D341Med (cell line): Measurements from ENCODE around the gene NCOR1.
A peak's percentile ranks its signal among the peaks of the same experiment; 100 is the strongest.

Source experiments
- DNase-seq: peaks from one replicate; pipeline ENCODE4 v3.0.0; 2012; ENCODE audit warnings: low spot score

Gene NCOR1

DNA sequence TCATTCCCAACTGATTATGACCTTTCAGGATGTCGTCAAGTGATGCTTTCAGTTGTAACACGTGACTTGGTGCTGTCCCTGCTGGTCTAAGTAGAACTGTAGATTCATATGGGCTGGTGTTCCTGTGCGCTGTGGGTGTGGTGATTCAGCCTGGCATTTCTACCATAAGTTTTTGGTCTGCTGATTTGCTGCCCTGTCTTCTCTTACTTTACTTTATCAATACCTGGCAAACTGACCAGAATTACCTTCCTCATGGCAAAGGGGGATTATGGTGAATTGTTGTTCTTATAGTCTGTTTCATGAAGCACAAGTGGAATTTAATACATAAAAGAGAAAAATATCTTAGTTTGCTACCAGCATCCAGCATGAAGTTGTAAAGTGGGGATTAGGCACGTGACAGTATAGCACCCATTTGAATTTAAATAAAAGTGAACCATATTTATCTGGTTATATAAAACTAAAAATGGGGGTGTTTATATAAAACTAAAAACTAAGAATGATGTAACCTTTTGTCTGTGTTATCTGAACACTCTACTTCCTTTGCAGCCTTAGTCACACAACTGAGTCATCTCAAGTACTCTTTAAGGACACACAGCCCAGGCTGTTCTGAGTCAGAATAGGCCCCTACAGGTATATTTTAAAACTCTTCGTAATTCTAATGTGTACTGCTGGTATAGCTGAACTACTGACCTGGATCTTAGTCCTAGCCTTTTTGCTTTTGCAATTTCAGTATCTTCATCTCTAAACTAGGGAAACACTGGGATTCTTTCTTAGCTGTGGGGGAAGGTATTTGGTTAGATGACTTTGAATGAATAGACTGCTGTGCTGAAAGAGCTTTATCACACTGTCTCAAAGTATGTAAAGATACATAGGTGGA lies 187.4 kb downstream of the NCOR1 start:
- no peak for DNase-seq

DNA sequence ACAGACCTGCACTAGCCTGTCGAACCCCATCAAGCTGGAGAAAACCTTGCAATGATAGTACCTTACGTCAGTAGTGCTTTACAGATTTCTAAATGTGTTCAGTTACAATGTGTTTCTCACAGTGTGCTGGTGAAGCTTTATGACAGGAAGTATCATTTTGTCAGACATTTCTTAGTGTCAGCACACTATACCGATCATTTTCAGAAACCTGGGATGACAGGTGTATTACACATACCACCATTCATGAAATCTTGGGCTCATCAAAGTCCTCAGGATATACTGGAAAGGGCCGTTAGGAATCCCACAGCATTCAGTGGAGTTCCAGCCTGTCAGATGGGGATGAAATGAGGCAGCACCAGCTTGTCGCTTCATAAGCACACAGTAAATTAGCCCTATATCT lies 188.4 kb downstream of the NCOR1 start:
- DNase-seq = no peak

DNA sequence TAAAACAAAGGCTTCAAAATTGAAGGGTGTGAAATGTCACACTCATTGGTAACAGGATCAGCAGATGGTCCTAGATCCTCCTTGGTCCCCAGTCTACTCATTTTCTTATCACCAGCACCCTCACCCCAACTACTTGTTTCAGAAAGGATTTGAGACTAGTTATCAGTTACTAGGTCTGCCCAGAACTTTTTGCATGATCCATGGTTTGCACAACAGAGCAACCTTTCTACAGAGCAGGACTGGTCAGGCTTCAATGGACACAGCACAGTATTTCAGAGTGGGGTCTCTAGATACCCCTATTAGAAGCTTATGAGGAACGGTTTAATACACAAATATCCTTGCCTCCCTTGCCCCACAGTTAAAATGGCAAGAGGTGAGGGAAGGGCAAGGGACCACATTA lies 190.1 kb downstream of the NCOR1 start:
- DNase-seq = no peak

DNA sequence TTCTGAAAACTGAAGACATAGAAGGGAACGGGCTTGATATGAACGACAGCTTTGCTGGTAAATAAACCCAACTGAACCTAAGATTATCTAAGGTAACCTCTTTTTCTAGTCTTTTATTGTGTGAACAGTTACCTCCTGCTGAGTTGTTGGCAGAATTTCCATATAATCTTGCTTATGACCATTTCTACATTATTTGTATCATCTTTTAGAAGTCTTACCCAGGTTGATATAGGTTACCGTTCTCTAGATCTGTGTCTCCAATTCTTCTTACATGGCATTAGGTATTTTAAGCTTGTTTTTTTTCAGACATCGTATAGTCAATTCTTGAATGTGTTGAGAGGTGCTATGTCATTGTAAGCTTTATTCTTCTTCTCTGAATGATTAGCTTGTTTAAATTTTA lies 191.5 kb downstream of the NCOR1 start:
- DNase-seq = no peak

DNA sequence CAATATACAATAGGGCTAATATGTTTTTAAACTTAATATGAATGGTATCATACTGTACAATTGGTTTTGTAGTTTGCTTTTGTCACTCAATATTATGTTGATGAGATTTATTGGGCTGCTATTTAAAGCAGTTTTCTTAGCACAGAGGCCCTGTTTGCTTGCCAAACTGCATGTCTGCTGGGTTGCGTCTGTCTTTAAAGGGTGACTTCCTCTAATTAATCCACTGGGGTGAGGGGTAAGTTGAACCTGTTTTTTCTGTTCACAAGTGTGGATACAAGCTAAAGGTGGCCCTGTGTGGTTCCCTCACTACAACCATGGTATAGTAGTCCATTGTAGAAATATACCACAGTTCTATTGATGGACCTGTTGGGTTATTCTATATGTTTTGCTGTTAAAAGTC lies 196.0 kb downstream of the NCOR1 start:
- no peak for DNase-seq

DNA sequence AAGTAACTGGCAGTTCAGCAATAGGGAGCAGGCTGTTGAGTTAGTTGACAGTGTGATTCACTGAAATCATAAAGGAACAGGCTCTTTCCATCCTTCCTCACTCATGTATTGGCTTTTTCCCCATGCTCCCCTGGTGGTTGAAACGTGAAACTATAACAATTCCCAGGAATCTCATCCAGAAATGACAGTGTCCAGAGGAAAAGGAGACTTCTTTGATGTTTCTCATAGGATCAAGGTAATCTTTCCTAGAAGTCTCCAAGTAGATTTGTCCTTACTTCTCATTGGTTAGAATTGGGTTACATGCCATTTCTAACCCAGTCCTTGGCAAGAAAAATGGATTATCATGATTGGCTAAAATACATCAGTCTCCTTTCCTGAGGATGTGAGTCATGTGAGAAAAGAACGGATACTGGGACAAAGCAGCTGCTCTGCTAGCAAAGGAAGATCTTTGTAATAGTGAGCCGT lies 201.4 kb downstream of the NCOR1 start:
- DNase-seq = no peak

DNA sequence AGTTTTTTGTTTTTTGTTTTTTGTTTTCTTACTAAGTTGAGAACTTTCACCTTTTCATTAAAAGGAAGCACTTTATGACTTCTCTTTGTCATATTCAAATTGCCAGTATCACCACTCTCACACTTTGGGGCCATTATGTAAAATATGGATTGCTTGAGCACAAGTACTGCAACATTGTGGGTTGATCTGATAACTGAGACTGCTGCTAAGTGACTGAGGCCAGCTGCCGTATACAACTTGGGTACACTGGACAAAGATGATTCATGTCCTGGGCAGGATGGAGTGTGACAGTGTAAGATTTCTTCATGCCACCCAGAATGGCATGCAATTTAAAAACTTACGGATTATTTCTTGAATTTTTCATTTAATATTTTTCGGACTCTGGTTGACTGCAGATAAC lies 207.9 kb downstream of the NCOR1 start:
- no peak for DNase-seq

DNA sequence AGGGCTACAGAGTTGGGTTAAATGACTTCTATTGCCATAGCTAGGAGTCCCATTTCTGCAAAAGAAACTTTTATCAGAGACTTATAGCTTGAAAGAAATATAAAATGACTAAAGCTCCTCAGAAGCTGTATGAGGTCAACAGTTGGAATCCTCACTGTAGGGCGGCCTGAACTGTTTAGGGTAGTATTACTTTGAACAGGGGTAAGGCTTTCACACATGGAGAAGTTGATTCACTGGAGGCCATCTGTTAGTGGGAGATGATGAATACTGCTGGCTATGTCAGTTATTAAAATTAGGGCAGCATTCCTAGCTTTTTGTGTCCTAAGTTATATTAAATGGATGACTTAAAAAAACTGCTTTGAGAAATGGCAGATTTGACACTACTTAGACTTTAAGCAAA lies 209.7 kb downstream of the NCOR1 start:
- no peak for DNase-seq

DNA sequence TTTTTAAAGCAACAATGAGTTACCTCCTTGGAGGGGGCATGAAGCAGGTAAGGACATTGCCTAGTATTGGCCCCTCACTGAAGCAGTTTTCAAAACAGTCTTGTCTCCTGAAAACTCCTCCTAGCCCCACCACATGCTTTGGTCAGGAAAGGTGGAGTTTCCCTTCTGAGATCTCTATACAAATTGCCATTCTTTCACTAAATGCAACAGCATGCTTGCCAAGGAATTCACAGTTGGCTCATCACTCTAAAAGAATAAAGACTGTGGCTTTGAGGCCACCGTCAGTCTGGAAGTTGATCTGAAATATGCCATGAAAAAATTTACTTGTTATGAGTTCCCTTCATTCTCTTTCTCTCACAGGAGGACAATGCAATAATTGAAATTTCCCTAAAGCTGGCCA lies 211.5 kb downstream of the NCOR1 start:
- no peak for DNase-seq

DNA sequence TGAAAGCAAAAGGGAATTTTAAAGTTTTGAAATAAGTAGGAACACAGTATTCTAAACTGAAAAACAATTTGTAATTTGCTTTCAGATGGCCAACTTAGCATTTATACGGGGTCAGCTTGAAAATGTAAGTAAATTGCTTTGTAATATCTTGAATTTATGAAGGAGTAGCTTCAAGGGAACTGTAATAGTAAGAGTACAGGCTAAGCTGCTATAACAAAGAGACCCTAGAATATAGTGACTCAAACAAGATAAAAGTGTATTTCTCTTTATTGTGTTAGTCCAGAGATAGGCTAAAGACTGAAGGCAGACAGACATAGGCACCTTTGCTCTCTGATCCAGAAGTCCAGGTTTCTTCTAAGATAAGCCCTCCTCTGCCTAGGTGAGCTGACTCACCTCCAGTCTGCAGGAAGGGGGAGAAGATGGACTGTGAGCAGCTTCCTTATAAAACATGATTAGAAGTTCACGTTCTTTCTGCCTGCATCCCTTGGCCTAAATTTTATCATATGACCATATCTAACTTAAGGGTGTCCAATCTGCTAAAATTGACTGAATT lies 212.6 kb downstream of the NCOR1 start:
- DNase-seq = no peak

DNA sequence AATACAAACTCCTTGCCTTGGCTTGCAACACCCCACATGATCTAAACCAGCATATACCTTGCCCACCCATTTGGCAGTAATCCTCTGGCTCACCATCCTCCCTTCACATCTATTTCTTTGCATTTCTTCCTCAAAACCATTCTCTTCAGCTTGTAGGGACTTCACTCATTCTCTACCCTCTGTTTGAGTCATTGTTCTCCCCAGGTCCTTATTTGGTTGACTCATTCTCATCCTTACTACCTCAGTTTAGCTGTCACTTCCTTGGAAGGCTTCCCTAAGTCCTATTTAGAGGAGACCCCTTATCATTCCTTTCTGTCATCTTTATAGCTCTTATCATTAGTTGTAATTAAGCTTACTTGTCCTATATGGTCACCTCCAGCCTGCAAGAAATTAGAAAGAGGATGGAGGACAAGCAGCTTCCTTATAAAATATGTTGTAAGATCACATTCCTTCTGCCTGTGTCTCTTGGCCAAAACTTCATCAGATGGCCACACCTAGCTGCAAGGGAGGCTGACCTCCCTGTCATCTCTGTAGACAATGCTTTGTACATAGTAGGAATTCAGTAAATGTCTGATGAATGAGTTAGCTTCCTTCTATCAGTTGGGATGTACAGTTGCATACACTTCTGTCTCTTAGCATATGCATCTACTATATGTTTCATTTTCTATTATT lies 214.0 kb downstream of the NCOR1 start:
- no peak for DNase-seq

DNA sequence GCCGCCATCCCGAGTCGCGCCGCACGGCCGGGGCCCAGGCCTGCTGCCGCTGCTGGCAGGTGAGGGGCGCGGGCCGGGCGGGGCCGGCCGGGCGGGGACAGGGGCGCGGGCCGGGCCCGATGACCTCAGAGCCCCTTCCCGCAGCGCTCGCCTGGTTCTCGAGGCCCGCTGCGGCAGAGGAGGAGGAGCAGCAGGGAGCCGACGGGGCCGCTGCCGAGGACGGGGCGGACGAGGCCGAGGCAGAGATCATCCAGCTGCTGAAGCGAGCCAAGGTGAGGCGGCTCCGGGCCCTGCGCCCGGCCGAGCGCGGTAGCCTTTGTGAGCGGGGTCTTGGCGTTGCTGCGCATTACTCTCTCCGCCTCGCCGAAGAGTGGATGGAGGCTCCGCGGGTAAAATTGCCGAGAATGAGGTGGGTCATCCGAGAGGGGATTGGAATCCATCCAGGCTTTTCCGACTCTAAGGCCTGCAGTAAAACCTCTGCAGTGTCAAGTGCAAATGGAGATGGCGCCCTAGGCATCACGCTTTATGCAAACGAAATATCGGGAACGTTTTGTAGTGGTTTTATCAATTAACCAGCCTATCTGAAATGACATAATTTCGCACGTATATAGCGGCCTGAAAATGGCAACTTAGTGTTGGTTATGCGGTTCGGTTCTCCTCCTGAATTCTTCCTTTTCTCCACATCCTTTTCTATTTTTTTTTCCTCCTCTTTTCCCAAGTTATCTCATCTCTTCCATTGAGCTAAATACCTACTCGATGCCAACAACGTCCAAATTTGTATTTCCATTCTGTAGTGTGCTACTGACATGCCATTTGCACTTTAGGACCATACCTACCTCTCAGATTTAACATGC lies 215.1 kb downstream of the NCOR1 start:
- no peak for DNase-seq

DNA sequence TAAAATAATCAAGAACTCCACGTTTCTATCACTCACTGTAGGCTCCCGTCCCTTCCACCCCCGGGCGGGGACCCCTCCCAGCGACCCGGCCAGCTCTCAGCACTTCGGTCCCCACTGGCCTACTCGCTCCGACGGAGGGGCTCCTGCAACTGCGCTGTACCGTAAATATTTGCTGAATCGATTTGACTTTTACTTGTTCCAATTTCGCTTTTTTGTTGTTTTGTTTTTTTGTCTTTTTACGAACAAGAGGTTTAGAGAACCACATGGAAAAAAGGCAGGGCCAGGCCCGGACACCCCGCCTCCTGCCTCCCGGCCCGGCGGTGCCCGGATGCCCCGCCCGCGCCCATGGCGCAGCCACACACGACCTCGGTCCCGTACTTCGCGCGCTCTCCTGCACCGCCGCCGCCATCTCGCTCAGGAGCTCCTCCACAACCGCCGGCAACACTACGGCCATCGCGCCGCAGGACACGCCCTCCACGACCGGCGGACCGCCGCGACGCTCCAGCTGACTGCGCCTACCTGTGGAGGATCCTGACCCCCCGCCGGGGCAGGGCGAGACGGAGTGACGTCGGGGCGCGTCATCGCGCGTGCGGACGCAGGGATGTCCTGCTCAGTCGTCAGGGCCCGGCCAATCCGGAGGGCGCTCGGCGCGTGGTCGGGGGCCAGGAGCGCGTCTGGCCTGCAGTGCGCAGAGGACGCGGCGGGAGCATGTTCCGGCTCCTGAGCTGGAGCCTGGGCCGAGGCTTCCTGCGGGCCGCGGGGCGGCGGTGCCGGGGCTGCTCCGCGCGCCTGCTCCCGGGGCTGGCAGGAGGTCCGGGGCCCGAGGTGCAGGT lies 216.0 kb downstream of the NCOR1 start, which contains the start of the genes TTC19 and ZSWIM7:
Gene TTC19 (plus strand): TSS at position 684 of the 833 bp plus-strand sequence. CDS start 25 bp downstream, at position 709.
Gene ZSWIM7 (minus strand): TSS at position 564 of the 833 bp plus-strand sequence. CDS start 110 bp downstream, at position 454.
- DNase-seq = peak; percentile 93

DNA sequence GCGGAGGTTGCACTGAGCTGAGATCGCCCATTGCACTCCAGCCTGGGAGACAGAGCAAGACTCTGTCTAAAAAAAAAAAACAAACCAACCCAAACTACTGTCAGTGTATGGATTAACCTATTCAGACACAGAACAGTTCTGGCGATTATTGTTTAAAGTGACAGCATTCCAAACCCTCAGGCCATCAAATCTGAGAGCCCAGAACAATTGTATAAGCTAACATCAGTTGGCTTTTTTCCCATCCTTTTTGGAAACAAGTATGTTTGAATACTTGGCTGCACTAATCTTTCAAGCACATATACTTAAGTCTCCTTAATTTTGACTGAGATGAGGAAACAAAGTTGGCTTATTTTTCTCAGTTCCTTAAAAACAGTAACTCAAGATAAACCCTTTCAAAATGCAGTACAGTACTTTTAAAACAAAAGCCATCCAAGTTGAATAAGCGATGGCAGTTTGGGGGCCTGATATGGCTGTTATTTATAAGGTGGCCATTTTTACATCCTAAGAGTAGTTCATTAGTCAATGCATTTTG lies 217.2 kb downstream of the NCOR1 start:
- DNase-seq = no peak

DNA sequence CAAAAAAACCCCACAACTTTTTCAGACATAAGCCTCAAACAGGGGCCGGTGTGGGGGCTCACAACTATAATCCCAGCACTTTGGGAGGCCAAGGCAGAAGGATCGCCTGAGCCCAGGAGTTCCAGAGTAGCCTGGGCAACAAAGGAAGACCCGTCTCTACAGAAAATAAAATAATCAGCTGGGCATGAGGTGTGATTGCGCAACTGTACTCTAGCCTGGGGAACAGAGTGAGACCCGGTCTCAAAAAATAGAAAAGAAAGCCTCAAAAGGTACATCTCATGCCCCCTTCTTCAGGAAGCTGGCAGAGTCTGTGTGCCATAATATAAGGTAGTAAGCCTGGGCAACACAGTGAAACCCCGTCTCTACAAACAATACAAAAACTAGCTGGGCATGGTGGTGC lies 219.0 kb downstream of the NCOR1 start:
- no peak for DNase-seq

DNA sequence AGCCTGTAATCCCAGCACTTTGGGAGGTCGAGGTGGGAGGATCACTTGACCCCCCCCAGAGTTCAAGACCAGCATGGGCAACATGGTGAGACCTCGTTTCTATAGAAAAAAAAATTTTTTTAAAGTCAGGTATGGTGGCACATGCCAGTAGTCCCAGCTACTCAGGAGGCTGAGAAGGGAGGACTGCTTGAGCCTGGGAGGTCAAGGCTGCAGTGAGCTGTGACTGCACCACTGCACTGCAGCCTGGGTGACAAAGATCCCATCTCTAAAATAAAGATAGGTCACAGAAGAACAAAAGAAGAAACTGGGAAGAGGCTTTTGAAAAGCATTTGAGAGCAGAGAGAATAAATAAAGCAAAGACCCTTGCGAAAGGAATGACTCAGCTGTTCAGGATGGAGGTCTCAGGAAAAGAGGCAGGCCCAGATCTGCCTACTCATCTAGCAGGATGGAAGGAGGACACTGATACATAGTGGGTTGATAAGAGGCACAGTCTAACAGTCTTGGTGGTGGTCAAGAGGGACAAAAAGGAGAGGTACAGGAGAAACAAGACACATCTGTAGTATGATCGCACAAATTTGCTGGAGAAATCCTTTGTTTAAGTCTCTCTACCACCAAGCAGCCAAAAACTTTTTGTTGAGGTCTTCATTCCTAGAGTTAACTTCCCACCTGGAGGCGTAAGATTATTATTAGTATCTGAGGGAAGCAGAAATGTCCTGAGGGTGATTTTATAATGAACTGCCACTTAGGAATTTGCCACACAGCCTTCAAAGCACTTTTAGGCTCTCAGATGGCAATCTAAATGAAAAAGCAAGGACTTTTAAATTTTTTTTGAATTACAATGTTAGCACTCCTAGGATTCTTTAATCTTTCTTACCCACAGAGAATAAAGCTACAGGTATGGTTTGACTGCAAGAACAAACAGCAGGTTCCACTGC lies 233.4 kb downstream of the NCOR1 start:
- DNase-seq = no peak

DNA sequence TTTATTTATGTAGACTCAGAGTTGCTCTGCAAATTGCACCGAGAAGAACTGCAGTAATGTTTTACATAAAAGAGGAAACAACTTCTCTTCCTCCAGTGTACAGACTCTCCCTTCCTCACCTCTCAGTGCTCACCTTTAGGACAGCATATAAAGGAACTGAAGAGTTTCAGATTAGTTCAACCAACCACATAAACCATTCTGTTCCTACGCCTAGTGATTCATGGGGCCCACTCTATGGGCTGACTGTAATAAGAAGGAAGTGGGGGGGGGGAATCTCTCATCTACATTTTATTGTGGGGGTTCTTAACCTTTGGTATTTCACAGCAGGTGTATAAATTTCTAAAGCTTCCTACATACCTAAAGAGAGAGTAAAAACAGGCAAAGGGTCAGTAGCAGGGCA lies 234.1 kb downstream of the NCOR1 start:
- no peak for DNase-seq
